ENCODE results near the gene GRID1.

The GRID1 gene

GRCh38 chr10:86287966-86288579 is 78.5 kb downstream of the GRID1 start:
- no peak overlapping the region for H3K27ac ChIP-seq
- TF ChIP-seq CTCF (conservative IDR thresholded peaks at IDR 0.05) = no peak

- TF ChIP-seq CTCF (conservative IDR thresholded peaks at IDR 0.05) = no peak
Measured at GRCh38 chr10:86287110-86287793, 79.3 kb downstream of the GRID1 start.

GRCh38 chr10:86286236-86287109 is 80.1 kb downstream of the GRID1 start:
- no peak for TF ChIP-seq CTCF (conservative IDR thresholded peaks at IDR 0.05)
- H3K27ac ChIP-seq = no peak overlapping the region

More at GRCh38 chr10:86287110-86287793, 79.3 kb downstream of the GRID1 start:
- no peak overlapping the region for H3K27ac ChIP-seq

GRCh38 chr10:86285136-86285790 is 81.3 kb downstream of the GRID1 start:
- TF ChIP-seq CTCF (conservative IDR thresholded peaks at IDR 0.05) = no peak
- no peak overlapping the region for H3K27ac ChIP-seq

- no peak overlapping the region for H3K27ac ChIP-seq
- TF ChIP-seq CTCF (conservative IDR thresholded peaks at IDR 0.05) = no peak
Measured at GRCh38 chr10:86284355-86285105, 82.1 kb downstream of the GRID1 start.

- no peak overlapping the region for H3K27ac ChIP-seq
- no peak for TF ChIP-seq CTCF (conservative IDR thresholded peaks at IDR 0.05)
Measured at GRCh38 chr10:86283466-86284287, 82.9 kb downstream of the GRID1 start.
